Neural progenitor cell (in vitro differentiated cells): ENCODE results near the gene FASLG. TPM values are rescaled to one million over a fixed set of nuclear protein-coding genes. Genes with fewer than 3 reads are reported as not detected.

Source experiments
- DNase-seq: peaks from one replicate; pipeline ENCODE4 v3.0.0-alpha.2; 2016; ENCODE audit warnings: low spot score
- H2AFZ ChIP-seq: fragments of 200-600 bp; sonication (generic); replicated peaks from 2 replicates; pipeline ENCODE4 v1.6.1; 2016; ENCODE audit warnings: antibody characterized with exemption
- H3F3A ChIP-seq: fragments of 200-600 bp; sonication (generic); 2 replicates; pipeline ENCODE4 v1.6.1; 2016; ENCODE audit warnings: antibody characterized with exemption, low read depth
- H3K27ac ChIP-seq: fragments of 200-600 bp; sonication (generic); 2 replicates; pipeline ENCODE4 v1.5.1; 2016; ENCODE audit warnings: mild to moderate bottlenecking
- H3K27me3 ChIP-seq: fragments of 200-600 bp; sonication (generic); 2 replicates; pipeline ENCODE4 v1.6.1; 2016; ENCODE audit warnings: mild to moderate bottlenecking, moderate library complexity
- H3K36me3 ChIP-seq: fragments of 200-600 bp; sonication (generic); 2 replicates; pipeline ENCODE4 v1.5.1; 2016
- H3K4me1 ChIP-seq: fragments of 200-600 bp; sonication (generic); 2 replicates; pipeline ENCODE4 v1.6.1; 2016; ENCODE audit warnings: mixed run types
- H3K4me2 ChIP-seq: fragments of 200-600 bp; sonication (generic); 2 replicates; pipeline ENCODE4 v1.6.1; 2016
- H3K4me3 ChIP-seq: fragments of 200-600 bp; sonication (generic); 2 replicates; pipeline ENCODE4 v1.5.1; 2016
- H3K79me2 ChIP-seq: fragments of 200-600 bp; sonication (generic); 2 replicates; pipeline ENCODE4 v1.6.1; 2016; ENCODE audit warnings: low read depth
- H3K9ac ChIP-seq: fragments of 200-600 bp; sonication (generic); 2 replicates; pipeline ENCODE4 v1.6.1; 2016
- H3K9me3 ChIP-seq: fragments of 200-600 bp; sonication (generic); 2 replicates; pipeline ENCODE4 v1.5.1; 2016; ENCODE audit warnings: low read depth
- H4K20me1 ChIP-seq: fragments of 200-600 bp; sonication (generic); 2 replicates; pipeline ENCODE4 v1.6.1; 2016; ENCODE audit warnings: low read depth
- H3K27ac Mint-ChIP-seq: 3 replicates; pipeline ENCODE4 v1.8.0; 2021; ENCODE audit warnings: mixed read lengths
- H3K27me3 Mint-ChIP-seq: 2 replicates; pipeline ENCODE4 v1.8.0; 2022; ENCODE audit warnings: low read depth, mild to moderate bottlenecking, inconsistent platforms, moderate library complexity, mixed read lengths; ENCODE audit not compliant: insufficient read depth
- H3K36me3 Mint-ChIP-seq: 3 replicates; pipeline ENCODE4 v1.8.0; 2021; ENCODE audit warnings: mixed read lengths
- H3K4me1 Mint-ChIP-seq: 3 replicates; pipeline ENCODE4 v1.8.0; 2021; ENCODE audit warnings: mixed read lengths
- H3K4me3 Mint-ChIP-seq: 3 replicates; pipeline ENCODE4 v1.8.0; 2021; ENCODE audit warnings: mild to moderate bottlenecking, moderate library complexity, mixed read lengths
- H3K9me3 Mint-ChIP-seq: 3 replicates; pipeline ENCODE4 v1.8.0; 2020; ENCODE audit warnings: mixed read lengths
- CTCF ChIP-seq: fragments of 200-600 bp; sonication (generic); IDR thresholded peaks from 2 replicates; pipeline ENCODE4 v1.5.1; 2017; ENCODE audit warnings: antibody characterized with exemption, mild to moderate bottlenecking
- EZH2 ChIP-seq: fragments of 200-600 bp; sonication (generic); IDR thresholded peaks from 2 replicates; pipeline ENCODE4 v1.6.1; 2017; ENCODE audit warnings: antibody characterized with exemption, mild to moderate bottlenecking, moderate library complexity
- EZH2phosphoT487 ChIP-seq: fragments of 200-600 bp; sonication (generic); IDR thresholded peaks from 2 replicates; pipeline ENCODE4 v1.6.1; 2017; ENCODE audit warnings: antibody characterized with exemption
- total RNA-seq: library from RNA; depleted of rRNA; stranded (reverse); fragments of >200 nt; gene quantifications from 2 replicates; pipeline ENCODE4 v1.2.3, GENCODE V29; 2015; ENCODE audit warnings: low replicate concordance

Gene FASLG
- total RNA-seq, 1 donor from 2014 or later = not detected

- Mint-ChIP-seq H3K36me3 (no peaks in the 10 kb centered on the region), H3K4me3 (no peak overlapping the region), H3K4me1 (peaks cover 3% of the 10 kb centered on the region), H3K27me3 (peaks cover 2% of the 10 kb centered on the region), H3K27ac (no peak overlapping the region), H3K9me3 (peaks cover 16% of the 10 kb centered on the region)
- Histone ChIP-seq H3F3A (no peaks in the 10 kb centered on the region), H2AFZ (no peak overlapping the region), H3K9me3 (no peaks in the 10 kb centered on the region), H4K20me1 (no peaks in the 10 kb centered on the region), H3K36me3 (no peaks in the 10 kb centered on the region), H3K4me3 (no peak overlapping the region), H3K79me2 (no peaks in the 10 kb centered on the region), H3K27ac (no peak overlapping the region), H3K9ac (no peak overlapping the region), H3K27me3 (no peaks in the 10 kb centered on the region), H3K4me2 (no peak overlapping the region), H3K4me1 (no peaks in the 10 kb centered on the region)
- DNase-seq = no peak
- TF ChIP-seq CTCF (no peak), EZH2phosphoT487 (no peak), EZH2 (no peak)
These were observed 31.2 kb upstream of the FASLG start for GRCh38 chr1:172627702-172628101.

- H3K4me2 ChIP-seq = no peak overlapping the region
- no peak overlapping the region for H2AFZ ChIP-seq
- no peaks in the 10 kb centered on the region for H3K79me2 ChIP-seq
- no peaks in the 10 kb centered on the region for H3K4me1 ChIP-seq
- H3K9ac ChIP-seq = no peak overlapping the region
- H3K27me3 ChIP-seq = no peaks in the 10 kb centered on the region
- H3K36me3 ChIP-seq = no peaks in the 10 kb centered on the region
- Mint-ChIP-seq H3K4me3 (no peak overlapping the region), H3K9me3 (peaks cover 16% of the 10 kb centered on the region), H3K36me3 (no peaks in the 10 kb centered on the region), H3K27ac (no peak overlapping the region), H3K4me1 (peaks cover 3% of the 10 kb centered on the region), H3K27me3 (peaks cover 2% of the 10 kb centered on the region)
- DNase-seq = no peak
- no peaks in the 10 kb centered on the region for H4K20me1 ChIP-seq
- TF ChIP-seq CTCF = no peak
- no peak for TF ChIP-seq EZH2
- no peak for TF ChIP-seq EZH2phosphoT487
- H3K4me3 ChIP-seq = no peak overlapping the region
- H3K27ac ChIP-seq = no peak overlapping the region
- H3F3A ChIP-seq = no peaks in the 10 kb centered on the region
- no peaks in the 10 kb centered on the region for H3K9me3 ChIP-seq
These were observed 30.5 kb upstream of the FASLG start for GRCh38 chr1:172628401-172628800.

- no peak overlapping the region for H3K27ac ChIP-seq
- no peak for DNase-seq
- no peak for TF ChIP-seq EZH2
- no peak for TF ChIP-seq EZH2phosphoT487
- TF ChIP-seq CTCF = no peak
- Mint-ChIP-seq H3K4me1 (peaks cover 3% of the 10 kb centered on the region), H3K27me3 (peaks cover 2% of the 10 kb centered on the region), H3K4me3 (no peak overlapping the region), H3K27ac (no peak overlapping the region), H3K9me3 (peaks cover 19% of the 10 kb centered on the region), H3K36me3 (no peaks in the 10 kb centered on the region)
- H3K4me1 ChIP-seq = no peaks in the 10 kb centered on the region
- H3K9me3 ChIP-seq = no peaks in the 10 kb centered on the region
- H3K9ac ChIP-seq = no peak overlapping the region
- H3K79me2 ChIP-seq = no peaks in the 10 kb centered on the region
- no peaks in the 10 kb centered on the region for H4K20me1 ChIP-seq
- no peak overlapping the region for H2AFZ ChIP-seq
- no peak overlapping the region for H3K4me2 ChIP-seq
- H3K36me3 ChIP-seq = no peaks in the 10 kb centered on the region
- H3K27me3 ChIP-seq = no peaks in the 10 kb centered on the region
- H3F3A ChIP-seq = no peaks in the 10 kb centered on the region
- H3K4me3 ChIP-seq = no peak overlapping the region
These were observed 29.7 kb upstream of the FASLG start for GRCh38 chr1:172629170-172629569.

GRCh38 chr1:172629638-172630037 is 29.3 kb upstream of the FASLG start:
- Histone ChIP-seq H2AFZ (no peak overlapping the region), H3K79me2 (no peaks in the 10 kb centered on the region), H3K27ac (no peak overlapping the region), H3K4me3 (no peak overlapping the region), H3K36me3 (no peaks in the 10 kb centered on the region), H4K20me1 (no peaks in the 10 kb centered on the region), H3F3A (no peaks in the 10 kb centered on the region), H3K9ac (no peak overlapping the region), H3K27me3 (no peaks in the 10 kb centered on the region), H3K9me3 (no peaks in the 10 kb centered on the region), H3K4me2 (no peak overlapping the region), H3K4me1 (no peaks in the 10 kb centered on the region)
- Mint-ChIP-seq H3K27me3 (peaks cover 2% of the 10 kb centered on the region), H3K27ac (no peak overlapping the region), H3K9me3 (peaks cover 19% of the 10 kb centered on the region), H3K4me3 (no peak overlapping the region), H3K4me1 (peaks cover 3% of the 10 kb centered on the region), H3K36me3 (no peaks in the 10 kb centered on the region)
- TF ChIP-seq EZH2 (no peak), EZH2phosphoT487 (no peak), CTCF (no peak)
- no peak for DNase-seq
